ENCODE measurements around the gene UACA.
"Not testable (repeated sequence)": the region's sequence is repeated elsewhere in the genome, so short reads cannot be mapped to it uniquely, and the experiment has no call there.

Gene UACA

DNA sequence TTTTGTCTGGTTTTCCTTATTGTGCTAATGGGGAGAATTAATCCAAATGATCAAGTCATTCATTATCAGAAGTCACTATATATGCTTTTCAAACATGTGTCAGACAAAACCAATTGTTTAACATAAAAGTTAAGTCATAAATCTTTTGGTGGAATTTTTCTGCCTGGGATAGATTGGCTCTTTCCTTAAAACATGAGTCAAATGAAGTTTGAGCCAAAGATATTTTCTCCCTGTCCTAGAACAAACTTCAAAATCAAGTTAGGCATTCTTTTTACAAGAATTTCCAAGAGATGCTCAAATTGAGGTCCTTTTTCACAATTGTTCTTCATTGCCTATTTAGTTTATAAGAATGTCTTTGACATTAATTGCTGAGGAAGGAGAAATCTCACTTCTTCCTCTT is 138.3 kb downstream of the UACA start:
- DNase-seq (ENCODE audit: low spot score): no peak

GRCh38 chr15:70618929-70619328 is 144.4 kb downstream of the UACA start:
- DNase-seq (ENCODE audit: low spot score): no peak

GRCh38 chr15:70617911-70618287 is 145.5 kb downstream of the UACA start:
- no peak for DNase-seq (ENCODE audit: low spot score)

- DNase-seq (ENCODE audit: low spot score): no peak
Observed at GRCh38 chr15:70617076-70617910, 146.1 kb downstream of the UACA start.

GRCh38 chr15:70616311-70616756 is 147.0 kb downstream of the UACA start:
- DNase-seq (ENCODE audit: low spot score): not testable (repeated sequence)

DNA sequence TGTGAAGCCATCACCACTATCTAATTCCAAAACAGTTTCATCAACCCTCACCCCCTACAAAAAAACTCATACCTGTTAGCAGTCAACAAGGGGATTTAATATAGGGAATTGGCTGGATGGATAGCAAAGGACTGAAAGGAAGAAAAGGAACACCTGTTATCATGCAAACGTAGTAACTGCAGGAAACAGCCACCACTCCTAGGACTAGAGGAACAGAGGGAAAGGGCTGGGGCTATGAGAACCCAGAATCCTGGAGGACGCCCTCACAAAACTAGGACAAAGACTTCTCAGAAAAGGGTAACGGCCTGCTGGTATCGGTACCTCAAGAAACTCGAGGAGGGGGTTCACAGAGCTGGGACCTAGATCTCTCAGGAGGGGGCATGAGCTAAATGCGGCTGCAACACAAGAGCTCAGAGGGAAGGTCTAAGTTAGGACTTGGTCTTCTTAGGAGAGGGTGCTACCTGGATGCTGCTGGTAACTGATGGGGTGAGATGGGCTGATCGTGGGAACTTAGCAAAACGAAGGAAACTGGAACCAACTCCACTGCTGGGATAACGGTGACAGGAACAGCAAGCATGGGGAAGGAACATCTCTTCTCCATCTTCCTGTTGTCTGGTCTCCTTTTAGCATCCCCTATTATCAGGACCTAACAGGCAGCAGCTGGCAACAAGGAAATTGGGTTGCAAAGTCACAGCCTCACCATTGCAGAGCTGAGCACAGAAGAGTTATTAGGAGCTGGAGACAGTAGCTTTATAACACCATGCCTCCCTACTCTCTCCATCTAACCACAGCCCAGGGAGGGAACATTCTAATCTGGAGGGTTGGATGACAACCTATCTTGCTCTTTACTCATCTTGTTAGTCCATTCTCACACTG is 147.7 kb downstream of the UACA start:
- DNase-seq (ENCODE audit: low spot score): no peak

- DNase-seq (ENCODE audit: low spot score): no peak
Observed at GRCh38 chr15:70614221-70614620, 149.1 kb downstream of the UACA start.

DNA sequence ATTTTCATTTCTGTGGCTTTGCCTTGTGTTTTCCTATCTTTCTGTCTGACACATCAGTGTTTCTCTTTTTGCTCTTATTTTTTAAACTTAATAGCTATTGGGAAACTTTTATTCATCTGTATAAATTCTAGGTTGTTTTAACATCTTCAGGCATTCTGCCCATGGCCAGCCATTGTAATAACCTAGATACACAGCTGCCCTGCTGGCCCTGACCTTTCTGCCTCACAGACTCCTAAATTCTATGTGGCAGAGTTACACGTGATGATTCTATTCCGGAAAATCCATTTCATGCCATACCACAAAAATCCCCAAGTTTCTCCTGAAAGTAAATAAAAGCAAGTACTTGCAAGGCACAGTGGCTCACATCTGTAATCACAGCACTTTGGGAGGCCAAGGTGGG is 150.1 kb downstream of the UACA start:
- DNase-seq (ENCODE audit: low spot score): no peak

DNA sequence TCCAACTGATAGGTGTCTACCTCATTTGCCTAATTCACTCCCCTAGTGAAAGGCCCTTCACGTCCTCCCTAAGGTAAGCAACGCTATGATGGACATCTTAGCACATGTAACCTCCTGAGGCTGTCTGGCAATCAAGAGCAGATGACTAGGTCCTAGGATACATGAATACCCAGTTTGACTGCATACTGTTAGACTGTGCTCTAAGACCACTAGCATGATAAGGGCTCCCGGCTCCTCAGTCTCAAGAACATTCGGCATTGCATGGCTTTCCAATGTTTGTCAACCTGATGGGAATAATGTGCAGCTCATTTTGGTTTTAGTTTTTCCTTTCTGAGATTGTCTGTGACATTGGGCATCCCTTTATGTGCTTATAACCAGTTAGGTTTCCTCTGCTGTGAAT is 152.1 kb downstream of the UACA start:
- DNase-seq (ENCODE audit: low spot score): no peak

- DNase-seq (ENCODE audit: low spot score): no peak
Observed at GRCh38 chr15:70610541-70610940, 152.8 kb downstream of the UACA start.

DNA sequence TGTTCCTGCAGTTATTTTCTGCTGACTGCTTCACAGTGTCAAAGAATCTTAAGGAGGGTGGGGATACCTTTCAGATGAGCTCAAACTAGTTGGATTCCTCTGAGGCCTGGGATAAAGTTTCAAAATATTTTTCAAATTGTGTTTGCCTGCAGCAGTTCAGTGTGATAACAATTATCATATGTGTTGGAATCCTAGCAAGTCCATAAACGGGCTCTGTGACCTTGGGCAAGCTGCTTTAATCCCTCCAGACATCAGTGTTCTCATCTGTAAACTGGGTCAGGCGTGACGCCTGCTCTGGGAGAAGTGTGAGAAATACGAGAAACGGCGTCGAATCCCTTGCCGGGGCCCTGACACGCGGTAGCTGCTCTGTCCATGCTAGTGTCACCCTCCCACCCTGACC is 153.5 kb downstream of the UACA start:
- DNase-seq (ENCODE audit: low spot score): no peak

- DNase-seq (ENCODE audit: low spot score): peak; percentile 19
Observed at GRCh38 chr15:70608144-70608543, 155.2 kb downstream of the UACA start.

GRCh38 chr15:70605606-70606410 is 157.6 kb downstream of the UACA start:
- peak; percentile 89 for DNase-seq (ENCODE audit: low spot score)

DNA sequence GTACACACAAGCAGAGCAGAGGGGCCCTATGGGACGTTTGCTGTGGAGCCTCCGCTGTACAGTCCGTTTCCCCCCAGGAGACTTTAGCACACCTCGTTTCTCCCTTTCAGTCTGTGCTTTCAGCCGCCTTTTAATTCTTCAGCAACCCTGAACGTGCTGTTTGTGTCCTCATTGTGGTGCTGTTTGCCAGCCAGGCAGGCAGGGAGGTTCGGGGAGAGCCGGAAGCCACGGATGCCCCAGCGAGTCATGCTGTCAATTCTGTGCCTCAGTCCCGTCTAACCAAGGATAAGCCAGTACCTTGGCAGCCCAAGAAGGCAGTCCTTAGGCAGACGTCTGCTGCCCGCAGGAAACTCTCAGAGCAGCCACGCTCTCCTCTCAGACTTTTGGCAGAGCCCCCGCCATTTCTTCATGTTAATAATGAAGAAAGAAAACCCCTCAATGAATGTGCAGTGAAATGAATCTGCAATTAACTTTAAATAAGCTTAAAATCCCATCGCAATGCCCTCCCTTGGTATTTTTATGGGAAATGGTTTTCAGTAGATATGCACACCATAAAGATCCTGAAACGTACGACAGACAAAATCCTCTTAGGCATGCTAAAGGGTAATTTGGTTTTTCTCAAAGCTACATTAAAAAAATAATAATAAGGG is 158.6 kb downstream of the UACA start:
- DNase-seq (ENCODE audit: low spot score): peak; percentile 48

All from pons (tissue), 1 donor.